Lower leg skin (tissue), 4 donors: Measurements from ENCODE around the gene PLA2G4E. TPM values are rescaled to one million over a fixed set of nuclear protein-coding genes. Genes with fewer than 3 reads are reported as not detected.

Experiments
- DNase-seq, 2 donors: peaks; one replicate each; pipeline ENCODE4 v3.0.0-alpha.2; 2019; ENCODE audit warnings: low spot score in 2 of 2
- H3K4me3 ChIP-seq: fragments of 200-600 bp; sonication (generic); 2 replicates; pipeline ENCODE4 v1.5.1; 2017; ENCODE audit warnings: mild to moderate bottlenecking, low read depth; ENCODE audit not compliant: poor library complexity, severe bottlenecking
- CTCF ChIP-seq, 3 donors: fragments of 450-650 bp; IDR thresholded peaks; one replicate each; pipeline ENCODE4 v1.5.1; 2016; ENCODE audit warnings: antibody characterized with exemption in 3 of 3, mild to moderate bottlenecking in 3 of 3, moderate library complexity in 2 of 3
- POLR2A ChIP-seq, 2 donors: fragments of 450-650 bp; IDR thresholded peaks; one replicate each; pipeline ENCODE4 v1.6.1; 2016 to 2017; ENCODE audit warnings: antibody characterized with exemption in 2 of 2, mild to moderate bottlenecking in 1 of 2, moderate library complexity in 1 of 2
- WGBS, 2 donors: methylation state at CpG; one replicate each; pipeline ENCODE4 v1.1.5; 2018; 5-methylcytosine and 5-hydroxymethylcytosine counted together
- intact Hi-C: fragments of 100-400 bp; cut with DNase I; formaldehyde crosslinking; loops from one replicate; pipeline ENCODE4 v1.15.0; 2023; ENCODE audit warnings: low total_unique reads
- total RNA-seq, 4 donors: library from RNA; depleted of rRNA; stranded (reverse); fragments of >200 nt; gene quantifications; one replicate each; pipeline ENCODE4 v1.1.0, GENCODE V29; 2016

PLA2G4E gene
- total RNA-seq, 4 donors from 2014 or later, result 49.8 to 67.2 (median 51.5) TPM

- no peak overlapping the region for H3K4me3 ChIP-seq
- intact Hi-C loops, result loop anchor here (5.0 to 10.0 kb wide), 2 partner anchors 161 to 308 kb away; no protein-coding TSS in a partner anchor
- 93% methylated on average over 17 of the region's 17 CpGs for WGBS, 2 donors
- DNase-seq, result peak in 1 of 2 donors; percentile 83
- no peak for TF ChIP-seq POLR2A (IDR thresholded peaks at IDR 0.05)
- TF ChIP-seq CTCF (IDR thresholded peaks at IDR 0.05), result no peak
Observed at GRCh38 chr15:41983621-41984571, 36.9 kb downstream of the PLA2G4E start.

DNA sequence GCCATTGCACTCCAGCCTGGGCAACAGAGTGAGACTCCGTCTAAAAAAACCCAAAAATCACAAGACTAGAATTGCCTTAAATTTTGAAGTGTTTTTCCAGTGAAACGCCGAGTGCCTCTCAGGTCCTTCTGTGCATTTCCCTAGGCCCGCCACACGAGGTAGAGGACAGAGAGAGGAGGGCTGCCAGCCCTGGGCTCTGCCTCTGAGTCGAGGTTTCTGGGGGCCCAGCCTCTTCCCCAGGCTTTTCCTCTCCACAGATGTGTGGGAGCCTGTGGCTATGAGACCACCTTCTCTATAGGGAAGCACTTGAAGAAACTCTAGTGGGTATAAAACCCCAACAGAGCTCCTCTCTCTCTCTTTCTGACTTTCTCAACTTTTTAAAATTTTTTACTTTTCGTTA is 37.6 kb downstream of the PLA2G4E start:
- no peak overlapping the region for H3K4me3 ChIP-seq
- TF ChIP-seq CTCF (IDR thresholded peaks at IDR 0.05), result no peak
- TF ChIP-seq POLR2A (IDR thresholded peaks at IDR 0.05), result no peak
- DNase-seq, result peak in 1 of 2 donors; percentile 62
- intact Hi-C loops, result loop anchor here (5.0 to 10.0 kb wide), 2 partner anchors 162 to 309 kb away; no protein-coding TSS in a partner anchor
- 78 to 80% methylated on average over 7 of the region's 7 CpGs for WGBS, 2 donors

GRCh38 chr15:41982133-41982930 is 38.5 kb downstream of the PLA2G4E start:
- peak in 1 of 2 donors; percentile 66 for DNase-seq
- no peak for TF ChIP-seq CTCF (IDR thresholded peaks at IDR 0.05)
- no peak for TF ChIP-seq POLR2A (IDR thresholded peaks at IDR 0.05)
- WGBS, 2 donors, result 87 to 90% methylated on average over 10 of the region's 10 CpGs

DNA sequence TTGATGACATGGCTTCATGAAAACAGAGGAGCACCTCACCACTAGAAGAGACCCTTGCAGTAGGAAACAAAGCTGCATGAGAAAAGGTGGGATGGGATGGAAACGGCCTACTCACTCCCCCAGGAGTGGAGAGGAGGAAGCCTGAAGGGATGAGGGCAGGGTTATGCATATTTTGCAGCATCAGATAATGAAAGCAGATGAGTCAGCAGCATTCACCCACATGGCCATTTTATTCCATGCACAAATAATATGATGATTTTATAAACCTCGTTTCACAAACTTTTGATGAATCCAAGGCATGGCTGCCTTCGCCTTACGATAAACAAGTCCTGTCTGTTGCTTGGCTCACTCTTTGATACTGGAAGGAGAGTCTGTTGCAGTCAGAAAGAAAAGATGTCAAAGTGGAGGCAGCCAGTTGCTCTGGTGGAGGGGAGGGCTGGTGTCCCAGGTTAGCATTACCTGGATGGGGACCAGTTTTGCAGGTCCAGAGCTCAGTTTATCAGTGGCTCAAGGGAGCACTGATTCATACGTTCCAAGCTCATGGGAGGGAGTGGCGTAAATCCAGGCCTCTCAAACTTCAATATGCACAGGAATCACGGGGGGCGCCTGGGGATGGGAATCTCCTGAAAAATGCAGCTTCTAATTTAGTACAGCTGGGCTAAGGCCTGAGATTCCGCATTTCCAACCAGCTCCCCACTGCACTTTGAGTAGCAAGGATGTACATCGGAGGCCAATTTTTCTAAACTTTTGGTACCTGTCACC is 39.3 kb downstream of the PLA2G4E start:
- intact Hi-C loops, result loop anchor here (5.0 to 10.0 kb wide), 2 partner anchors 163 to 311 kb away; no protein-coding TSS in a partner anchor
- H3K4me3 ChIP-seq, result no peak overlapping the region
- DNase-seq, result peak in 1 of 2 donors; percentile 72
- 77 to 82% methylated on average over 10 of the region's 10 CpGs for WGBS, 2 donors
- no peak for TF ChIP-seq POLR2A (IDR thresholded peaks at IDR 0.05)
- TF ChIP-seq CTCF (IDR thresholded peaks at IDR 0.05), result no peak

More at GRCh38 chr15:41982133-41982930, 38.5 kb downstream of the PLA2G4E start:
- H3K4me3 ChIP-seq, result no peak overlapping the region
- intact Hi-C loops, result loop anchor here (5.0 to 10.0 kb wide), 2 partner anchors 162 to 310 kb away; no protein-coding TSS in a partner anchor
